ENCODE measurements around the gene FAM3A. TPM values are rescaled to one million over a fixed set of nuclear protein-coding genes. Genes with fewer than 3 reads are reported as not detected.

FAM3A gene
- total RNA-seq, 1 experiment from 2014 or later = 15.6 TPM

GRCh38 chrX:154545673-154546274, 29.7 kb upstream of the FAM3A start:
- H3K79me2 ChIP-seq (ENCODE audit: insufficient read depth, low read length) = peaks cover 46% of the 10 kb centered on the region

More at GRCh38 chrX:154545673-154546274, 29.7 kb upstream of the FAM3A start:
- ATAC-seq (no peak), DNase-seq (ENCODE audit: low read depth, low spot score) (no peak)
- H3K9ac ChIP-seq (ENCODE audit: low read length) = peak overlapping the region; percentile 92
- no TSS peak for BruUV-seq (replicated peaks)
- peak overlapping the region; percentile 74; the same call in 1 of the 2 replicates for H3K27ac ChIP-seq (ENCODE audit: low read depth, low read length)
- peak overlapping the region; percentile 90 for H3K4me2 ChIP-seq (ENCODE audit: low read length)
- H4K20me1 ChIP-seq (ENCODE audit: insufficient read depth) = no peaks in the 10 kb centered on the region
- H3K36me3 ChIP-seq (ENCODE audit: control insufficient read depth in 1 of 2, insufficient read depth in 2 of 2, low read length in 2 of 2) = peaks cover 0 to 7% of the 10 kb centered on the region in 2 experiments; a peak in 2 of 4 replicates
- no peak overlapping the region for H2AFZ ChIP-seq (ENCODE audit: low read depth, low read length, poor library complexity, severe bottlenecking)
- H3K9me3 ChIP-seq (ENCODE audit: control insufficient read depth in 1 of 2, insufficient read depth in 1 of 2, low read depth in 1 of 2, low read length in 2 of 2) = no peaks in the 10 kb centered on the region
- peak overlapping the region; percentile 69 to 96 for H3K4me3 ChIP-seq (replicated peaks in 1 of 2; ENCODE audit: low read depth in 1 of 2, low read length in 2 of 2)
- TF ChIP-seq REST (IDR thresholded peaks at IDR 0.05; ENCODE audit: low read depth) = no peak
- TF ChIP-seq EGR1 (IDR thresholded peaks at IDR 0.05; ENCODE audit: low read depth) = no peak
- TF ChIP-seq SP1 (IDR thresholded peaks at IDR 0.05; ENCODE audit: low read depth) = no peak
- TF ChIP-seq CEBPB (IDR thresholded peaks at IDR 0.05; ENCODE audit: low read depth) = no peak
- TF ChIP-seq POLR2AphosphoS5 (IDR thresholded peaks at IDR 0.05; ENCODE audit: low read depth, low read length) = no peak
- no peak for TF ChIP-seq EZH2phosphoT487 (IDR thresholded peaks at IDR 0.05; ENCODE audit: borderline replicate concordance)
- TF ChIP-seq SIN3A (IDR thresholded peaks at IDR 0.05; ENCODE audit: low read depth) = no peak
- TF ChIP-seq ATF3 (IDR thresholded peaks at IDR 0.05) = no peak
- no peak for TF ChIP-seq FOSL1 (IDR thresholded peaks at IDR 0.05; ENCODE audit: low read depth)
- TF ChIP-seq JUND (IDR thresholded peaks at IDR 0.05) = no peak
- TF ChIP-seq POLR2A (IDR thresholded peaks at IDR 0.05; ENCODE audit: borderline replicate concordance, extremely low read depth, insufficient read depth, insufficient read length) = no peak
- TF ChIP-seq CBX3 (IDR thresholded peaks at IDR 0.05; ENCODE audit: low read depth) = no peak
- no peak for TF ChIP-seq CTCF (IDR thresholded peaks at IDR 0.05 in 2 of 3, conservative IDR thresholded peaks at IDR 0.05 in 1 of 3; ENCODE audit: borderline replicate concordance in 1 of 3, insufficient read depth in 1 of 3, low read depth in 2 of 3, low read length in 2 of 3)
- no peak for TF ChIP-seq ELF1 (IDR thresholded peaks at IDR 0.05; ENCODE audit: borderline replicate concordance, low read depth)
- H3K4me1 ChIP-seq (ENCODE audit: control insufficient read depth in 1 of 2, insufficient read depth in 2 of 2, low read length in 2 of 2) = peaks cover 27 to 34% of the 10 kb centered on the region in 2 experiments
- H3K27me3 ChIP-seq (ENCODE audit: insufficient read depth, low read length) = no peaks in the 10 kb centered on the region
- POLR2A ChIA-PET = no interaction called here
- H3K9me2 ChIP-seq (ENCODE audit: insufficient read depth) = no peaks in the 10 kb centered on the region
- intact Hi-C loops (cut with micrococcal nuclease) = no loop called here
- CTCF ChIA-PET = no interaction called here
- RAD21 ChIA-PET (ENCODE audit: low non-redundant PET in 1 of 2, low total read pairs in 2 of 2, uncharacterized antibody in 2 of 2, unreplicated experiment in 2 of 2) = no interaction called here
